Inferior parietal cortex (tissue), 1 donor: ENCODE results near the gene NFIA.
A peak's percentile ranks its signal among the peaks of the same experiment; 100 is the strongest.

Source experiments
- DNase-seq: peaks from one replicate; pipeline ENCODE4 v3.0.0-alpha.2; 2016; ENCODE audit errors: extremely low spot score

The NFIA gene

GRCh38 chr1:61332796-61333195 is 250.4 kb downstream of the NFIA start:
- no peak for DNase-seq

DNA sequence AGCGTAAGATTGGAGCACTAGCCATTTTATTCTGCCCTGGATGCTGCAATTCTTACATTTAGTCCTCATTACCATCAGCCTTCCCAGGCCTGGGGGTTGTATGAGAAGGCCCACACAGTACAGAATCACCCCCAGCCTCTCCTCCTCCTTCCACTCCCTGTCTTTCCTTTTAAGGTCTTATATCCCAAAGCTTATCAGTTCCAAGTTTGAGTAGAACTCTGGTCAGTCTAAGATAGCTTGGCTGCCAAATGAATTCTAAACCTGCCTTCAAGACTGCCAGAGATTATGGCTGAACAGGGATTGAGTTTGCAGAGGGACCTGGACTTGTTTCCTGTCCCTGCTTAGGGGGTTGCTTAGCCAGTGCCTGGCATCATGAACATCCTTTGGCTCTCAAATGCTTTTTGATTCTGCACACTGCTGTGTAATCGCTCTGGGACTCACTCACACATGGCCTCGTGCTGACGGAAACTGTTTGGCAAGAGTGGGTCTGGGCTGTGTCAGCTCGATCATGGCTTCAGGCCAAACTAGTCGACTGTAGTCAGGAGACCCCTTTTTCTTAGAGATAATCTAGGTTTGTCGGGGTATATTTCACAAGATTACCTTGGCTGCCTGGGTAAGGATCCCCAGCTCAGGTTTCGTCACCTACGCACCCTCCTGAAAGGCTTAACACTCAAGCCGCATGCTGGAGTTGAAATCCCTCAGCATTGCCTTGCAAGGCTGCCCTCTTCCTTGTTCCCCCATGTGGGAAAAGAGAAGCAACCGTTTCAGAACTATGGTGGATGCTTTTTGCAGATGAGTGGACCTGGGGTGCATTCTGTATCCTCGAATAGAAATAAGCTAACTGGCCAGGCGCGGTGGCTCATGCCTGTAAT is 252.6 kb downstream of the NFIA start:
- DNase-seq, result no peak

GRCh38 chr1:61337037-61337436 is 254.7 kb downstream of the NFIA start:
- DNase-seq, result no peak

GRCh38 chr1:61337441-61337951 is 255.1 kb downstream of the NFIA start:
- DNase-seq, result peak; percentile 24

DNA sequence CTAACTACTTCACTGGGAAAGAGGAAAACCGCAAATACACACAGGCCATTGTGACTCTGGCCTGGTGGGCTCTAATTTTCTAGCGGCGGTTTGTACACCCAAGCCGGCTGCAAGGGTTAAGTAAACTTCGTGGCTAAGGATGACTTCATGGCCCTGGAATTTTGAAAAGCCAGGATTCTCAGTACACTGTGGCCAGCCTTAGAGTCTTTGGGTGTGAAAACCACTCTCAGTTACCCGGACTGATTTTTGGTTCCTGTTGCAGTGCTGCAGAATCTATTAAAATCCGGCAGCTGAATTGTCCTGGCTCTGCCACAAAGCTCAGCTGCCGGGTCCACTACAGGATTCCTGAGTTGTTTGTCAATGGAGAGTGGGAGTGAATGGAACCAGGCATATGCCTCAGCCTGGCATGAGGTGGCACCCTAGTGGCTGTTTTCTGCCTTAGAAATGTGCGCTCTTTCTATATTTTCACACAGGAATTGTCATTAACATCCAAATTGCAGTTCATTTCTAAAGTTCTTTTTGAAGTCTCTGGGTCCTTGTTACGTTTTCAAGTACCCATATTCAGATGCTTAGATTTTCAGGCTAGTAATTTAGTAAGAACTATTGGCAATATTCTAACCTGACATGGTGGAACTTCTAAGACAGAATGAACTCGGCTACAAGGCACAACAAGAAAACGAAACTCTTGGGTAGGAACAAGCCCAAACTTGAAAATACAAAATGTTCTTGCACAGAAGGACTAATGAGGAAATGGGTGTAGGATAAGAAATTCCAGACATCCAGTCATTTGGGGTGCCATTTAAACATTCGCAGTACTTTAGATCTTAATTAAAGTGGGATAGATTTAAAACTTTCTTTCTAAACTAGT is 255.9 kb downstream of the NFIA start:
- DNase-seq, result peak; percentile 84

GRCh38 chr1:61338899-61339298 is 256.5 kb downstream of the NFIA start:
- DNase-seq, result no peak

DNA sequence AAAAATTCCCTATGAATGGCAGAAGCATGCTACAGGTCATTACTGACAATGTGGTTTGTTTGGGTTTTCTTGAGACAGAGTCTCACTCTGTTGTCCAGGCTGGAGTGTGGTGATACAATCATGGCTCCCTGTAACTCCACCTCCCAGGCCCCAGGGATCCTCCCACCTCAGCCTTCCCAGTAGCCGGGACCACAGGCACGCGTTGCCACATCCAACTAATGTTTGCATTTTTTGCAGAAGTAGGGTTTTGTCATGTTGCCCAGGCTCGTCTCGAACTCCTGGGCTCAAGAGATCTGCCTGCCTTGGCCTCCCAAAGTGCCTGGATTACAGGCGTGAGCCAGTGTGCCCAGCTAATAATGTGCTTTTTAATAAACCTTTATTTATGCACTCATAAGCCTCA is 259.1 kb downstream of the NFIA start:
- DNase-seq, result no peak

DNA sequence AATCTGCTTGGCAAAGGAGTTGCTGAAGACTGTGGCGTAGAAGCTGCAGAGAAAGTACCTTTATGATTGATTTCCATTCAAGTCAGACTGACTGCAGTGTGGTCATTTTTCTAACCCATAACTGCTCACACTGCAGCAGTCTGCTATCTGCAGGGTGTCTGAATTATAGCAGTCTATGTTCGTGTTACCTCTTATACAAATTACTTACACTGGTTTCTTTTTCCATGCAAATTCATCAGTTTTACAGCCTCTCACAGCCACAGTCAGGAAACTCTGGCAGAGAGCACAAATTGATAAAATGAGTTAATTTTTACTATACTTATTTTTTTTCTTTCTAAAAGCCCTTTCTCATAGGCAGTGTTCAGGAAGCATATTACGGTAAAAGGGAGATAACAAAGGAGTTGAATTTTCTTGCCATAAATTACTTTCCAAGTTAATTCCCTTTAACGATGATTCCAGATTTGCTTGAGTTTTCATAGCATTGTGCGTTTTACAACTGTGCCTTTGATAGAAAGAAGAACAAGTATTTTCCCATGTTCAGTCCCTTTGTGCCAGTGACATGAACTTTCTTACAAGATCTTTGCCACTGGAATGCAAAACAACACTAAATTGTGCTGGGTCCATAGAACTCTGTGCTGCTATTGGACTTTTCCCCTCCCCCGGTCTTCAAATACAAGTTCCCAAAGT is 261.5 kb downstream of the NFIA start:
- DNase-seq, result no peak

- no peak for DNase-seq
Observed at GRCh38 chr1:61344696-61345095, 262.3 kb downstream of the NFIA start.

DNA sequence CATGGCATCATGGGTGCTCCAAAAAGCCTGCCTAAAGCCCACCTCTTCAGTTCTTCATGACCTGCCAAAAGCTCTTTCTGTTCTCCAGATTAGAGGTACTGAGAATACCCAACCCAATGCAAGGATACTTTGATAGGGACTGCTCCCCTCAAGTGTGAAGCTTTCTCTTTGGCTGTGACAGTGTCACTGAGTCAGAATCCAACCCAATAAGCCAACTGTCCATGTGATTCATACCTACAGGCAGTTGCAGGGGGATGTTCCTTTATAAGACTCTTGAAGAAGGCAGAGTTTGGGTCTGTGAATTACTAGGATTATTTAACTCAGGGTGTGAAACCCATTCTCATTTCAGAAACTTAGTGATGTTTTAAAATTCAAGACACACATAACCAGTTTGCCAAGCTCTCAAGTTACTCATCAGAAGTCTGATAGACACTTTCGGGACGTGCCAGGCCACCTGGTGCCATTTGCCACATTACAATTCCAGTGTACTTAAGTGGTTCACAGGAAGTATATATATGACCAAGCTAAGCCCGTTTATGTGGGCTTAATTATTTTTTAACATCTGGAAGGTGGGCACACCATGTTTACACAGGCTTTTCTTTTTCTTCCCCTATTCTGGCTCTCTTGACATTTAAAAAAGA is 265.8 kb downstream of the NFIA start:
- DNase-seq, result no peak

- DNase-seq, result no peak
Observed at GRCh38 chr1:61352845-61353435, 270.6 kb downstream of the NFIA start.

DNA sequence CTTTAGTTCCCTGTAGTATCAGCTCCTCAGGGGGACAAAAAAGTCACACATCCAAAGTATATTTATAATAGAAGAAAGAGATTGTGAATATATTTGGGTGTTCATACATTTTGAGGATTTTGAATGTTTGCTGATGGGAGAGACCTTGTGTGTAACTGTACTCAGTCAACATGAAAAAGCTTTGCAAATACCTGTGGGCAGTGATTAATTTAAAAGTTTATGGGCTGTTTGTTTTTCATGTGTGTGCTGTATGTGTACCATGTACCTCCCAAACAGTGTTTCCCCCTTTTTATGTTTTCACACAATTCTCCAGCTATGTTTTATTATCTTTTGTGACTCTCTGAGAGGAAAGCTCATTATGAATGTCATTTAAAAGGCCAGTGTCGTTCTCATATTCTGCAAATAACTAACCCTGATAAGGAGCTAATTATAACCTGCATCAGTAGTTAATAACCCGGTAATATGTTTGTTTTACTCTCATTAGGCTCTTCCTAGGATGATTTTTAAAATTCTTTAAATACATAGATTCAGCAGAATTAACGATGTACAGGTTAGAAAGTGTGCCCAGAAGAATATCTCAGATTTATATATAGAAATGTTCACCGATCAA is 271.5 kb downstream of the NFIA start:
- no peak for DNase-seq

- no peak for DNase-seq
Observed at GRCh38 chr1:61356016-61356415, 273.7 kb downstream of the NFIA start.

- no peak for DNase-seq
Observed at GRCh38 chr1:61356995-61357394, 274.6 kb downstream of the NFIA start.

DNA sequence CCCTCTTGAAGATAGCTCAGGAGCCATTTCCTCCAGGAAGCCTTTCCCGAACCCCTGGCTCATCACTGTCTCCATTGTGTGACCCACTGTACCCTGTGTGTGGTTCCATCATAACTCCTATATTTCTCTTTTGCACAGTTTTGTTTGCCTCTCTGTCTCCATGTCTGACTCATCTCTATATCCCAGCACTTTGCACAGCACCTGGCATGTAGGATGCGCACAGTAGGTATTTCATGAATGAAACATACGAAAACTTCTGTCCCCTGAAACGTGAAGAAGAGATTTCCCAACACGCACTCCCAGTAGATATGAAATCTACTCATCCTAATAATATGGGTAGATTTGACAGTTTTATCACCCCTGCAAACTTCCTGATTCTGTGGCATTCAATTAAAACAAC is 275.2 kb downstream of the NFIA start:
- DNase-seq, result no peak

DNA sequence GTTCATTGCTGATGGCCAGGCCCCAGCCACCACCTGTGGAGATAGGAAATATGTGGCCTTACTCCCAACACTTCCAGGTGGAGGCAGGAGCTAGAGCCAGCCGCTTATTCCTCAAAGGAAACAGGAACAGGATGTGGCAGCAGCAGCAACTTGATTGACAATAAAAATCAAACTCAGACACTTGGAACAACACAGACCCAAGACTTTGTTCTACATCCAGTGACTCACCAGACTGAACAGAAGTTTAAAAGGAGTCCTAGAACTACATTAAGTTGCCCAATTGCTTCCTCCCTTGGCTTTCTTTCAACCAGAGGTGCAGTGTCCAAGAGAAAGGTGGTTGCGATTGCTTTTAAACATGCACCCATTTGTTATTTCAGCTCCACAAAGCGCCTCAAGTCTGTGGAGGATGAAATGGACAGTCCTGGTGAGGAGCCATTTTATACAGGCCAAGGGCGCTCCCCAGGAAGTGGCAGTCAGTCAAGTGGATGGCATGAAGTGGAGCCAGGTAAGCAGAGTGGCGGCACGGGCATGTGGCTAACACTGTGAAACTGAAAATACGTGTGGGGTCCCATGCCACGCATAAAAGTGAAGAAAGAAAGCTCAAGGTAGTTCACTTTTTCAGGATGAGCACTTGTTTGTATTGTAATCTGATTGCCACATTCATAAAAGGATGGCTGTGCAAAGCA is 276.6 kb downstream of the NFIA start:
- no peak for DNase-seq

- DNase-seq, result no peak
Observed at GRCh38 chr1:61361931-61362330, 279.6 kb downstream of the NFIA start.

- no peak for DNase-seq
Observed at GRCh38 chr1:61362351-61362750, 280.0 kb downstream of the NFIA start.

GRCh38 chr1:61368366-61368765 is 286.0 kb downstream of the NFIA start:
- no peak for DNase-seq

GRCh38 chr1:61368876-61369275 is 286.5 kb downstream of the NFIA start:
- no peak for DNase-seq
